Stimulated activated CD4-positive, alpha-beta T cell treated with anti-CD3 and anti-CD28 coated beads, TNF-alpha, amount 100 ng/mL, for 1 hour (primary cell): ENCODE data around the gene PSMD12.
"Not testable (repeated sequence)": the region's sequence is repeated elsewhere in the genome, so short reads cannot be mapped to it uniquely, and the experiment has no call there.

Experiments used
- DNase-seq, 3 donors: peaks; one replicate each; pipeline ENCODE4 v3.0.0-alpha.2; 2020; ENCODE audit warnings: low read depth in 3 of 3, low spot score in 1 of 3

PSMD12 gene

GRCh38 chr17:67388536-67388935 is 22.2 kb upstream of the PSMD12 start:
- DNase-seq = not testable (repeated sequence)

- peak in 1 of 3 donors; percentile 73 for DNase-seq
Measured at GRCh38 chr17:67386965-67387551, 20.7 kb upstream of the PSMD12 start.

- no peak for DNase-seq
Measured at GRCh38 chr17:67385122-67385988, 19.0 kb upstream of the PSMD12 start.

GRCh38 chr17:67381929-67382257 is 15.5 kb upstream of the PSMD12 start:
- DNase-seq = no peak

- no peak for DNase-seq
Measured at GRCh38 chr17:67379251-67379630, 12.9 kb upstream of the PSMD12 start.

GRCh38 chr17:67378454-67379250 is 12.3 kb upstream of the PSMD12 start:
- peak; percentile 50 to 72 (median 69) for DNase-seq

- peak in 1 of 3 donors; percentile 30 for DNase-seq
Measured at GRCh38 chr17:67377488-67378453, 11.4 kb upstream of the PSMD12 start.

GRCh38 chr17:67376737-67377487 is 10.5 kb upstream of the PSMD12 start, which contains the start of gene PITPNC1:
TSS of gene PITPNC1 (plus strand) at chr17:67377281.
- peak; percentile 63 to 73 (median 73) for DNase-seq

- DNase-seq = no peak
Measured at GRCh38 chr17:67376415-67376736, 10.0 kb upstream of the PSMD12 start.

GRCh38 chr17:67375716-67376115 is 9.3 kb upstream of the PSMD12 start:
- DNase-seq = no peak

- DNase-seq = no peak
Measured at GRCh38 chr17:67375054-67375427, 8.7 kb upstream of the PSMD12 start.

GRCh38 chr17:67374329-67375053 is 8.1 kb upstream of the PSMD12 start:
- DNase-seq = peak; percentile 69 to 83 (median 73)

GRCh38 chr17:67372751-67373150 is 6.4 kb upstream of the PSMD12 start:
- DNase-seq = no peak

GRCh38 chr17:67369676-67370075 is 3.3 kb upstream of the PSMD12 start:
- no peak for DNase-seq

GRCh38 chr17:67365738-67366192 is 612 bp downstream of the PSMD12 start:
- no peak for DNase-seq

GRCh38 chr17:67364847-67365737 is 1.3 kb downstream of the PSMD12 start:
- DNase-seq = no peak

GRCh38 chr17:67362173-67362572 is 4.2 kb downstream of the PSMD12 start:
- DNase-seq = no peak

- DNase-seq = no peak
Measured at GRCh38 chr17:67360880-67361279, 5.5 kb downstream of the PSMD12 start.
